HG03139 (cell line): ENCODE data around the gene CLMN.
"Not testable (repeated sequence)": the region's sequence is repeated elsewhere in the genome, so short reads cannot be mapped to it uniquely, and the experiment has no call there.

ENCODE experiments used
- ATAC-seq: cut with Tn5 transposase; IDR thresholded peaks from one replicate; pipeline ENCODE4 v1.9.1; 2021; ENCODE audit not compliant: unreplicated experiment

The CLMN gene

GRCh38 chr14:95222870-95223398, 96.8 kb downstream of the CLMN start:
- ATAC-seq, result no peak

GRCh38 chr14:95222151-95222631, 97.5 kb downstream of the CLMN start:
- no peak for ATAC-seq

- no peak for ATAC-seq
These were observed 98.2 kb downstream of the CLMN start for GRCh38 chr14:95221531-95221930.

- no peak for ATAC-seq
These were observed 99.0 kb downstream of the CLMN start for GRCh38 chr14:95220663-95221231.

GRCh38 chr14:95218472-95219193, 101.1 kb downstream of the CLMN start:
- no peak for ATAC-seq

- no peak for ATAC-seq
These were observed 101.7 kb downstream of the CLMN start for GRCh38 chr14:95218006-95218405.

GRCh38 chr14:95217391-95217900, 102.3 kb downstream of the CLMN start:
- ATAC-seq, result no peak

GRCh38 chr14:95216008-95216407, 103.7 kb downstream of the CLMN start:
- ATAC-seq, result no peak

- ATAC-seq, result no peak
These were observed 104.5 kb downstream of the CLMN start for GRCh38 chr14:95215094-95215725.

GRCh38 chr14:95213774-95214173, 105.9 kb downstream of the CLMN start:
- no peak for ATAC-seq

- peak; percentile 73 for ATAC-seq
These were observed 107.8 kb downstream of the CLMN start for GRCh38 chr14:95211721-95212504.

- no peak for ATAC-seq
These were observed 109.0 kb downstream of the CLMN start for GRCh38 chr14:95210699-95211098.

GRCh38 chr14:95208598-95208997, 111.1 kb downstream of the CLMN start:
- ATAC-seq, result no peak

- ATAC-seq, result no peak
These were observed 112.1 kb downstream of the CLMN start for GRCh38 chr14:95207475-95208233.

- ATAC-seq, result no peak
These were observed 113.2 kb downstream of the CLMN start for GRCh38 chr14:95206534-95206933.

- ATAC-seq, result no peak
These were observed 115.0 kb downstream of the CLMN start for GRCh38 chr14:95204705-95205104.

- not testable (repeated sequence) for ATAC-seq
These were observed 118.0 kb downstream of the CLMN start for GRCh38 chr14:95201745-95202144.

GRCh38 chr14:95200404-95200803, 119.3 kb downstream of the CLMN start:
- no peak for ATAC-seq

GRCh38 chr14:95199298-95199983, 120.3 kb downstream of the CLMN start:
- ATAC-seq, result no peak

GRCh38 chr14:95198320-95198719, 121.4 kb downstream of the CLMN start:
- no peak for ATAC-seq
